ENCODE results near the gene HNRNPL.

DNA sequence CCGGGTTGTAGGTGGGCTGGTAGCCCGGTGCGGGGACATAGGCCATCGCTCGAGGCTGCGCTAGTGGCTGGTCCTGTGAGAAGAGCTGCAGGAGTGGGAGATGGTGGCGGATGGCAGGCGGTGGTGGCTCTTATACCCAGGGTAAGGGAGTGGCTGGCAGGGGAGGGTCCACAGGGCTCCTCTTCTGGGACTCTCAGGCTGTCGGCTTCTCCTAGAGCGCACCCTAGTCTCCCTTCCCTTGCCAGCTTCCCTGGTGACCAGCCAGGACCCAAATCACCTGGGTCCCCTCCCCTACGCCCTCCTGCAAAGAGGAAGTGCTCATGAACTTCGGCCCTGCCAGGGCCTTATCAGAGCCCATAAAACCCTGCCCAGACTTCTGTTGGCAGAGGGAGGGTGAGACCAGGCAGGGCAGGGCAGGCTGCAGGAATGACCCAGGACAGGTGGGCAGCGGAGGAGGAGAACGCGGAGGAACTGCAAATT lies 36.9 kb downstream of the HNRNPL start, which contains the start of gene LGALS4:
- TF ChIP-seq POLR2AphosphoS5 (IDR thresholded peaks at IDR 0.05; ENCODE audit: insufficient read depth in 1 of 2, low read depth in 1 of 2) (no peak), POLR2A (IDR thresholded peaks at IDR 0.05) (no peak)
- TF ChIP-seq, protein P1, sequence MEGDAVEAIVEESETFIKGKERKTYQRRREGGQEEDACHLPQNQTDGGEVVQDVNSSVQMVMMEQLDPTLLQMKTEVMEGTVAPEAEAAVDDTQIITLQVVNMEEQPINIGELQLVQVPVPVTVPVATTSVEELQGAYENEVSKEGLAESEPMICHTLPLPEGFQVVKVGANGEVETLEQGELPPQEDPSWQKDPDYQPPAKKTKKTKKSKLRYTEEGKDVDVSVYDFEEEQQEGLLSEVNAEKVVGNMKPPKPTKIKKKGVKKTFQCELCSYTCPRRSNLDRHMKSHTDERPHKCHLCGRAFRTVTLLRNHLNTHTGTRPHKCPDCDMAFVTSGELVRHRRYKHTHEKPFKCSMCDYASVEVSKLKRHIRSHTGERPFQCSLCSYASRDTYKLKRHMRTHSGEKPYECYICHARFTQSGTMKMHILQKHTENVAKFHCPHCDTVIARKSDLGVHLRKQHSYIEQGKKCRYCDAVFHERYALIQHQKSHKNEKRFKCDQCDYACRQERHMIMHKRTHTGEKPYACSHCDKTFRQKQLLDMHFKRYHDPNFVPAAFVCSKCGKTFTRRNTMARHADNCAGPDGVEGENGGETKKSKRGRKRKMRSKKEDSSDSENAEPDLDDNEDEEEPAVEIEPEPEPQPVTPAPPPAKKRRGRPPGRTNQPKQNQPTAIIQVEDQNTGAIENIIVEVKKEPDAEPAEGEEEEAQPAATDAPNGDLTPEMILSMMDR (IDR thresholded peaks at IDR 0.05) = no peak
